Neuronal stem cell (in vitro differentiated cells): ENCODE data around the gene ACO2.
A peak's percentile ranks its signal among the peaks of the same experiment; 100 is the strongest.

ENCODE experiments used
- DNase-seq: peaks from one replicate; pipeline ENCODE4 v3.0.0-alpha.2; 2013; ENCODE audit warnings: low spot score
- H2AFZ ChIP-seq: one replicate; pipeline ENCODE4 v1.6.1; 2013; ENCODE audit warnings: mild to moderate bottlenecking, low read length, inconsistent platforms
- H2AK5ac ChIP-seq: 2 replicates; pipeline ENCODE4 v1.6.1; 2013; ENCODE audit warnings: low read depth, mild to moderate bottlenecking, inconsistent platforms, low read length, moderate library complexity, mixed read lengths
- H2BK120ac ChIP-seq: 2 replicates; pipeline ENCODE4 v1.6.1; 2013; ENCODE audit warnings: low read depth, mild to moderate bottlenecking, inconsistent platforms, low read length, moderate library complexity, mixed read lengths
- H2BK12ac ChIP-seq: one replicate; pipeline ENCODE4 v1.6.1; 2013; ENCODE audit warnings: low read length, inconsistent platforms
- H2BK15ac ChIP-seq: 2 replicates; pipeline ENCODE4 v1.6.1; 2013; ENCODE audit warnings: mild to moderate bottlenecking, low read length, inconsistent platforms, mixed read lengths
- H2BK5ac ChIP-seq: one replicate; pipeline ENCODE4 v1.6.1; 2013; ENCODE audit warnings: inconsistent platforms, mild to moderate bottlenecking, low read length, moderate library complexity
- H3K14ac ChIP-seq: one replicate; pipeline ENCODE4 v1.6.1; 2013; ENCODE audit warnings: low read length, inconsistent platforms
- H3K18ac ChIP-seq: 2 replicates; pipeline ENCODE4 v1.6.1; 2013; ENCODE audit warnings: low read length, inconsistent platforms
- H3K23ac ChIP-seq: 2 replicates; pipeline ENCODE4 v1.6.1; 2013; ENCODE audit warnings: low read depth, mild to moderate bottlenecking, mixed read lengths, low read length, inconsistent platforms; ENCODE audit not compliant: poor library complexity
- H3K27ac ChIP-seq: replicated peaks from 3 replicates; pipeline ENCODE4 v1.5.1; 2013; ENCODE audit warnings: low read length, inconsistent platforms
- H3K27me3 ChIP-seq, 3 experiments: 2 replicates each; pipeline ENCODE4 v1.6.1; 2013; ENCODE audit warnings: low read length in 3 of 3, mild to moderate bottlenecking in 2 of 3, inconsistent platforms in 1 of 3, low read depth in 1 of 3, mixed read lengths in 1 of 3, moderate library complexity in 1 of 3; ENCODE audit not compliant: control insufficient read depth in 3 of 3, insufficient read depth in 3 of 3
- H3K36me3 ChIP-seq, 2 donors: replicated peaks in 1 of 2; 2 replicates each; pipeline ENCODE4 v1.6.1; 2013; ENCODE audit warnings: low read length in 2 of 2; ENCODE audit not compliant: control insufficient read depth in 2 of 2, insufficient read depth in 2 of 2
- H3K4ac ChIP-seq: 2 replicates; pipeline ENCODE4 v1.6.1; 2013; ENCODE audit warnings: inconsistent platforms, mild to moderate bottlenecking, low read length, moderate library complexity
- H3K4me1 ChIP-seq, 2 donors: 1 replicate in 1 of 2; 2 replicates in 1 of 2; pipeline ENCODE4 v1.6.1; 2013; ENCODE audit warnings: low read length in 2 of 2, low read depth in 1 of 2; ENCODE audit not compliant: control insufficient read depth in 2 of 2, insufficient read depth in 1 of 2
- H3K4me2 ChIP-seq: one replicate; pipeline ENCODE4 v1.6.1; 2013; ENCODE audit warnings: mild to moderate bottlenecking, low read length, inconsistent platforms; ENCODE audit not compliant: insufficient read depth, poor library complexity, severe bottlenecking
- H3K4me3 ChIP-seq, 2 donors: 2 replicates each; pipeline ENCODE4 v1.5.1; 2013; ENCODE audit warnings: low read length in 2 of 2, mild to moderate bottlenecking in 2 of 2, inconsistent platforms in 1 of 2, moderate library complexity in 1 of 2
- H3K79me1 ChIP-seq: one replicate; pipeline ENCODE4 v1.6.1; 2013; ENCODE audit warnings: low read depth, mild to moderate bottlenecking, inconsistent platforms, low read length, moderate library complexity
- H3K9ac ChIP-seq: one replicate; pipeline ENCODE4 v1.6.1; 2013; ENCODE audit warnings: mild to moderate bottlenecking, low read depth, low read length, inconsistent platforms; ENCODE audit not compliant: poor library complexity
- H3K9me3 ChIP-seq, 2 donors: replicated peaks in 1 of 2; 2 replicates each; pipeline versions ENCODE3 to v1.6.1; 2013; ENCODE audit warnings: low read length in 2 of 2, mild to moderate bottlenecking in 2 of 2, inconsistent platforms in 1 of 2, low read depth in 1 of 2, mixed read lengths in 1 of 2, moderate library complexity in 1 of 2; ENCODE audit not compliant: control insufficient read depth in 2 of 2, insufficient read depth in 1 of 2
- H4K8ac ChIP-seq: one replicate; pipeline ENCODE4 v1.6.1; 2013; ENCODE audit warnings: low read depth, mild to moderate bottlenecking, inconsistent platforms, low read length, moderate library complexity
- H4K91ac ChIP-seq: one replicate; pipeline ENCODE4 v1.6.1; 2013; ENCODE audit warnings: low read length, low read depth, mild to moderate bottlenecking, inconsistent platforms; ENCODE audit not compliant: poor library complexity
- WGBS, 2 donors: extraction: QIAGEN DNeasy Blood & Tissue Kit; methylation state at CpG; one replicate each; pipeline ENCODE4 v1.1.7; 2013; ENCODE audit warnings: missing lambda C conversion rate in 2 of 2, mixed read lengths in 1 of 2; ENCODE audit not compliant: insufficient read length in 2 of 2, insufficient replicate concordance in 1 of 2; ENCODE audit errors: extremely low coverage in 2 of 2; 5-methylcytosine and 5-hydroxymethylcytosine counted together

Gene ACO2

DNA sequence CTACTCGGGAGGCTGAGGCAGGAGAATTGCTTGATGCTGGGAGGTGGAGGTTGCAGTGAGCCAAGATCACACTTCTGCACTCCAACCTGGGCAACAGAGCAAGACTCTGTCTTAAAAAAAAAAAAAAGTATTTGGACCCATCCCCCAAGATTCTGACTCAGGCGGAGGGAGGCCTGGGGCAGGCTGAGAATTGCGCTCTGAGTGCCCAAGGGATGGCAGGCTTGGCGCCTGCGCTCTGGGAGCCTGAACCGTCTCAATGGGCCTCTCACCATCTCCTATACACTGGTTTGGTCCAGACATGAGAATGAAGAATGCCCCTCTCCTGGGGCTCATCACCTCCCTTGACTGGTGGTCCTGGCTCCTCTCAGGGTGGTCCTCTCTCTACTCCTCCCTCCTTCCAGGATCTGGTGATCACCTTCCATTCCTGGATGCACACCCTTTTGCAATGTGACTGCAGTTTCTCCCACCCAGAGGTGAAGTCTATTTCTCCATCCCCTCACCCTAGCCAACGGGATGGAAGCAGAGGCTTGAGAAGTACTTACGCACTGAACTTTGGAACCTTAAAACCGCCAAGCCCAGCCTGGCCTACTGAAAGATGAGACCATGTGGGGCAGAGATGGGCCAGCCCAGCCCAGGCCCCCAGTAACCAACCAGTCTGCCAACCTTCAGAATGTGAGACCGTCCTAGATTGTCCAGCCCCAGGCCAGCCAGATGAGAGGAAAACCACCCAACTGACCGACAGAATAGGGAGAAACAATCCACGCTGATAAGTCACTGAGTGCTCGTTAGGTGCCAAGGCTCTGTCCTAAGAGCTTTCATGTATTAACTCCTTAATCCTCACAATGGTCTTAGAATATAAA lies 70.5 kb downstream of the ACO2 start:
- Histone ChIP-seq H3K4me1 (peaks cover 3 to 7% of the 10 kb centered on the region in 2 donors), H3K18ac (no peak overlapping the region), H3K4me3 (no peak overlapping the region), H3K9ac (no peak overlapping the region), H3K23ac (no peak overlapping the region), H2BK5ac (no peak overlapping the region), H3K9me3 (no peaks in the 10 kb centered on the region), H3K79me1 (peaks cover 10% of the 10 kb centered on the region), H2BK15ac (no peak overlapping the region), H3K4me2 (no peak overlapping the region), H2BK120ac (no peak overlapping the region), H3K27me3 (no peaks in the 10 kb centered on the region), H4K91ac (no peak overlapping the region), H2BK12ac (no peak overlapping the region), H3K14ac (no peak overlapping the region), H3K4ac (no peak overlapping the region), H3K36me3 (peaks cover 19 to 46% of the 10 kb centered on the region in 2 donors), H3K27ac (no peak overlapping the region), H2AFZ (no peak overlapping the region), H4K8ac (no peak overlapping the region), H2AK5ac (no peak overlapping the region)
- DNase-seq: no peak
- no CpG with 5 or more reads among the region's 13 CpGs for WGBS, 2 donors

DNA sequence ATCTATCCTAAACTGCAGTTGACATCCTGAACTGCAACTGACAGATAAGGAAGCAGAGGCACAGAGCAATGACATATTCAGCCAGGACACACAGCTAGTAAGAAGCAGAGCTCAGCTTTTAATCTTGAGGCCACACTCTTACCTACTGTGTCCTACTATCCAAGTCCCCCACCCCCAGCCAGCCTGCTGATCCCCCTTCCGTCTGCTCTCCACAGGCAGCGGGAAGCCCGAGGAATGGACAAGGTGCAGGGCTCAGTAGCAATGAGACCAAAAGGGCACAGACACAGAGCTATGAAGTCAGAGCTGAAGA lies 71.0 kb downstream of the ACO2 start:
- H3K27ac ChIP-seq: no peak overlapping the region
- H4K8ac ChIP-seq: no peak overlapping the region
- peaks cover 19 to 41% of the 10 kb centered on the region in 2 donors for H3K36me3 ChIP-seq
- no peak overlapping the region for H3K4me2 ChIP-seq
- no peak overlapping the region for H2AK5ac ChIP-seq
- H2BK15ac ChIP-seq: no peak overlapping the region
- no peak overlapping the region for H3K14ac ChIP-seq
- H3K9me3 ChIP-seq: no peaks in the 10 kb centered on the region
- no CpG with 5 or more reads among the region's 3 CpGs for WGBS, 2 donors
- H3K27me3 ChIP-seq: no peaks in the 10 kb centered on the region
- no peak overlapping the region for H2AFZ ChIP-seq
- H3K4me1 ChIP-seq: peaks cover 4 to 9% of the 10 kb centered on the region in 2 donors
- H3K18ac ChIP-seq: no peak overlapping the region
- no peak overlapping the region for H3K4ac ChIP-seq
- H3K23ac ChIP-seq: no peak overlapping the region
- DNase-seq: no peak
- H2BK5ac ChIP-seq: no peak overlapping the region
- no peak overlapping the region for H2BK120ac ChIP-seq
- no peak overlapping the region for H3K4me3 ChIP-seq
- H4K91ac ChIP-seq: no peak overlapping the region
- H3K79me1 ChIP-seq: peaks cover 10% of the 10 kb centered on the region
- H2BK12ac ChIP-seq: no peak overlapping the region
- H3K9ac ChIP-seq: no peak overlapping the region

DNA sequence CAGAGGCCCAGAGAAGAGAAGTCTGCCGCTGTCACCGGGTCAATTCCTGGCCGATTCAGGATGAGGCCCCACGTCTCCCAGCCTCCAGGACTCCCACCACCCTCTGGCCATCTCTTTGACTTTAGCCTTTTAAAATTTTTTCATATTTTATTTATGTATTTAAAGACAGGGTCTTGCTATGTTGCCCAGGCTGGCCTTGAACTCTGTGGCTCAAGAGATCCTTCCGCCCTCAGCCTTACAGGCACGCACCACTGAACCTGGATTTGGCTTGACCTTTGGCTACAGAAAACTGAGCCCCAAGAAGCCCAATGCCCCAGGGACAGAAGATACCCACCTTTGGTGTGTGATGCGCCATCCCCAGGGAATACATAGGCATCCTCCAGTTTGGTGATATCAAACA lies 71.4 kb downstream of the ACO2 start:
- H3K9me3 ChIP-seq: no peaks in the 10 kb centered on the region
- no peak for DNase-seq
- H3K9ac ChIP-seq: peak overlapping the region; percentile 32
- no peak overlapping the region for H3K4me2 ChIP-seq
- H2BK12ac ChIP-seq: no peak overlapping the region
- no peak overlapping the region for H4K8ac ChIP-seq
- peaks cover 19 to 40% of the 10 kb centered on the region in 2 donors for H3K36me3 ChIP-seq
- H4K91ac ChIP-seq: no peak overlapping the region
- H3K79me1 ChIP-seq: peaks cover 10% of the 10 kb centered on the region
- H2AK5ac ChIP-seq: no peak overlapping the region
- H3K14ac ChIP-seq: no peak overlapping the region
- no peak overlapping the region for H3K4me3 ChIP-seq
- H3K4ac ChIP-seq: no peak overlapping the region
- H3K23ac ChIP-seq: peak overlapping the region; percentile 14
- WGBS, 2 donors: no CpG with 5 or more reads among the region's 7 CpGs
- H3K18ac ChIP-seq: no peak overlapping the region
- no peak overlapping the region for H2BK5ac ChIP-seq
- peaks cover 8 to 12% of the 10 kb centered on the region in 2 donors for H3K4me1 ChIP-seq
- H2BK15ac ChIP-seq: no peak overlapping the region
- no peak overlapping the region for H2AFZ ChIP-seq
- no peaks in the 10 kb centered on the region for H3K27me3 ChIP-seq
- no peak overlapping the region for H3K27ac ChIP-seq
- no peak overlapping the region for H2BK120ac ChIP-seq

DNA sequence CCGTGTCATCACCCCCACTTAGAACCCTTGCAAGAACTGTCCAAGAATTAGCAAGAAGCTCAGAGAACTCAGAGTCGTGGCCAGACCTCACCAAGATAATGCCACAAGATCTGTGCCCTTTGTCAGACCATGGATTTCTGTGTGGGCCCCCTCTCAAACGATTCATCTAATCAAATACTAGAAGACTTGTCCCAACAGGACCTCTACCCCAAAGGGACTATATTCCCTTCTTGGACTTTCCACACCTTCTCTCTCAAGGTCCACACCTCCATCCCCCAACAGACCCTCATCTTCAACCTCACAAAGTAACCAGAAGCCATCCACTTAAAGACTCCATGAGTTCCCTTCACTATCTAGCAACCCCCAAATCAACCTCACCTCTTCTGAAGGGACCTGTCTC lies 72.6 kb downstream of the ACO2 start:
- H3K4me1 ChIP-seq: peaks cover 8 to 12% of the 10 kb centered on the region in 2 donors
- H3K4ac ChIP-seq: no peak overlapping the region
- peaks cover 19 to 40% of the 10 kb centered on the region in 2 donors for H3K36me3 ChIP-seq
- no peak overlapping the region for H2BK12ac ChIP-seq
- H4K91ac ChIP-seq: no peak overlapping the region
- no peak overlapping the region for H3K18ac ChIP-seq
- H3K9me3 ChIP-seq: no peaks in the 10 kb centered on the region
- H4K8ac ChIP-seq: no peak overlapping the region
- no peaks in the 10 kb centered on the region for H3K27me3 ChIP-seq
- H3K4me3 ChIP-seq: no peak overlapping the region
- H3K23ac ChIP-seq: no peak overlapping the region
- no peak overlapping the region for H2AK5ac ChIP-seq
- H3K79me1 ChIP-seq: peaks cover 10% of the 10 kb centered on the region
- no peak for DNase-seq
- no peak overlapping the region for H3K14ac ChIP-seq
- no peak overlapping the region for H2AFZ ChIP-seq
- no peak overlapping the region for H2BK120ac ChIP-seq
- H3K27ac ChIP-seq: no peak overlapping the region
- H2BK5ac ChIP-seq: no peak overlapping the region
- no peak overlapping the region for H3K4me2 ChIP-seq
- H2BK15ac ChIP-seq: no peak overlapping the region
- WGBS, 2 donors: no CpG with 5 or more reads among the region's 3 CpGs
- H3K9ac ChIP-seq: no peak overlapping the region
